ENCODE data around the gene TMEM82.

The TMEM82 gene

DNA sequence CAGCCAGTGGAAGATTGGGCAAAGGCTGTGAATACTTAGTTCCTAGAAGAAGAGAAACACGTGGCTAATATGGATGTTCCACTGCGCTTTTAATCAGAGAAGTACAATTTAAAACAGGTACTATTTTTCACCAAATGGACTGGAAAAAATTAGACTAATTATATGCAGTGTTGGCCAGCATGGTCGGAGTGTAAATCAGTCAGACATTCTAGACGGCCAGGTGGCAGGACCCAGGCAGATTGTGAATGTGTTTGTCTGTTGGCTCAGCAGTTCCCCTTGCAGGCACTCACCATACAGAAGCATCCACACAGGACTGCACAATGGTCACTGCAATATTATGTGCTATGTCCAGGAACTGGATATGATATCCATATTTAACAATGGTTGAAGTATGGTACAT, 30.1 kb upstream of the TMEM82 start:
- DNase-seq (ENCODE audit: low spot score in 2 of 2), result no peak
- Mint-ChIP-seq H3K4me1 (no peaks in the 10 kb centered on the region), H3K36me3 (peaks cover 12% of the 10 kb centered on the region), H3K4me3 (no peak overlapping the region), H3K27ac (no peak overlapping the region), H3K9me3 (no peaks in the 10 kb centered on the region)
- no peak for ATAC-seq

DNA sequence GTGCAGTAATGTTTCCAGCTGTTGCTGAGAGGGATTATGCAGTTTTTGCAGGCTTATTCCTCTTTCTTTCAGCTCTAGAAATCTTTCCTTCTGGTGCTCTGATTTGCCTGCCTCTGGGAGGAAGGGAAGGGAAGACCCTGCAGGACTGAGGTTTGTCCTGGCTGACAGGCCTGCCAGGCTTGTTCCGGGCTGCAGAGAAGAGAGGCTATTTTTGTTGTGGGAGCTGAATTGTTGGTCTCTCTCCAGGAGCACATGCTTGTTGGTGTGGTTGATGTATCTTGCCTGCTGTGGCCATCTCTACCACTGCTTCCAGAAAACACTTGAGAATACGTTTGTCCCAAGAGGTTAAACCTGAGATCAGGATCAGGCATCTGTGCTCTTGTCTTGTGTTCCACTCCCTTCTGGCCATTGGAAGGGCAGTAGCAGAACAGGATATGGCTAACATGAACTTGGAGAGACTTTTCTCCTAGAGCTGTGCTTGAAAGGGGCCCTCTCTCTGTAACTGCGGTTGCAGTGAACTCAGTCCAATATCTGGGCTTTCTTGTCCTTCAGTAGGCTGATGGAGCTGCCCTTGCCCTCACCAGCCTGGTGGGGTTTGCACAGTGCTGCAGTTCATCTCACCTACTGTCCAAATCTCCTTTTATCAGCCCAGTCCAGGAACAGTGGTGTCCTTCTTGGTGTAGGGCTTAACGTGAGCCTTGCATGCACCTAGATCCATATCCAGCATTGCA, 27.7 kb upstream of the TMEM82 start:
- ATAC-seq, result no peak
- Mint-ChIP-seq H3K36me3 (peaks cover 32% of the 10 kb centered on the region), H3K4me3 (no peak overlapping the region), H3K9me3 (no peaks in the 10 kb centered on the region), H3K27ac (peak overlapping the region; percentile 58), H3K4me1 (no peaks in the 10 kb centered on the region)
- no peak for DNase-seq (ENCODE audit: low spot score in 2 of 2)

DNA sequence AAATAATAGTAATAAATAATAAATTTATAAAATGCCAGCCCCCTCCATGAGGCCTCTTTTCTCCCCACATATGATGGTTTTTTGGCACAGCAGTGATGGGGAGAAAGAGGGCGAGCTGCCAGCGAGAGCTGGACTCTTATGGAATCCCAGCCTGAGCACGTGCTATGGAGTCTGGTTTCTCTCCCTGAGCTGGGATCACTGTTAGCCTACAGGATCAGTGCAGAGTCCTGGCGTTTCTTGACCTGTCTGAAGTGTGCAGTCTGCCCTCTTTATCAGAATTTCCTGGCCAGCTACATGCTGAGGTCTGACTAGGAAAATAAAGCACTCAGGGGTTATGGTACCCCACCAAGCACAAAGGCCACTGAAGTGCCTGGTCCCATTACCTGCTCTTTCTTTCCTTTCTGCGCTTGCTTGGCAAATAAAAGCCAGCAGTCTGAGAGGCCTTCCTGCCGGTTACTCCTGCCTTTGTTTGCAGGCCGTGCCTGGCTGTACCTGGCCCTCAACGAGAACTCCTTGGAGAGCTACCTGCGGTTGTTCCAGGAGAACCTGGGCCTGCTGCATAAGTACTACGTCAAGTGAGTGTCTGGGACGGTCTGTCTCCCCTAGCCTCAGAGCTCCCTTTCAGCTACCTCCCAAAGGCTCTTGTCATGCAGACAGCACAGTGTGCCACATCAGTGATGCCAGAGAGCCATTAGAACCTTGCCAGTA, 24.7 kb upstream of the TMEM82 start:
- Mint-ChIP-seq H3K27ac (no peak overlapping the region), H3K9me3 (no peaks in the 10 kb centered on the region), H3K4me1 (no peaks in the 10 kb centered on the region), H3K4me3 (no peak overlapping the region), H3K36me3 (peaks cover 43% of the 10 kb centered on the region)
- ATAC-seq (no peak), DNase-seq (ENCODE audit: low spot score in 2 of 2) (no peak)

DNA sequence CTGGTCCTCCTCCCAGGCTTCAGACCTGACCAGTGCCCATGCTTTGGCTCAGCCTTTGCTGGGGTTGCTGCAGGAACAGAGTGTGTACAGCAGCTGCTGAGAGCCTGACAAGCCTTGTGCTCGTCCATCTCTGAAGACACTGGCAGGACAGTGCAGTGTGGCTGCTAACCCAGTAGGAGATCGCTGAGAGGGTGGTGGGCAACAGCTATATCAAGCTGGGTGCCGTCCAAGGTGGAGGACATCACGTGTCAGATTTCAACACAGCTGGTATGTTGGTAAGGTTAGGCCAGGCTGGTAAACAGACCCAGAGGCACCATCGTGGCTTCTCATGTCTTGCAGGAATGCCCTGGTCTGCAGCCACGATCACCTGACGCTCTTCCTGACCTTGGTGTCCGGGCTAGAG, 24.1 kb upstream of the TMEM82 start:
- H3K4me3 Mint-ChIP-seq, result no peak overlapping the region
- no peaks in the 10 kb centered on the region for H3K9me3 Mint-ChIP-seq
- H3K4me1 Mint-ChIP-seq, result no peaks in the 10 kb centered on the region
- DNase-seq (ENCODE audit: low spot score in 2 of 2), result no peak
- H3K36me3 Mint-ChIP-seq, result peaks cover 49% of the 10 kb centered on the region
- no peak for ATAC-seq
- H3K27ac Mint-ChIP-seq, result no peak overlapping the region

DNA sequence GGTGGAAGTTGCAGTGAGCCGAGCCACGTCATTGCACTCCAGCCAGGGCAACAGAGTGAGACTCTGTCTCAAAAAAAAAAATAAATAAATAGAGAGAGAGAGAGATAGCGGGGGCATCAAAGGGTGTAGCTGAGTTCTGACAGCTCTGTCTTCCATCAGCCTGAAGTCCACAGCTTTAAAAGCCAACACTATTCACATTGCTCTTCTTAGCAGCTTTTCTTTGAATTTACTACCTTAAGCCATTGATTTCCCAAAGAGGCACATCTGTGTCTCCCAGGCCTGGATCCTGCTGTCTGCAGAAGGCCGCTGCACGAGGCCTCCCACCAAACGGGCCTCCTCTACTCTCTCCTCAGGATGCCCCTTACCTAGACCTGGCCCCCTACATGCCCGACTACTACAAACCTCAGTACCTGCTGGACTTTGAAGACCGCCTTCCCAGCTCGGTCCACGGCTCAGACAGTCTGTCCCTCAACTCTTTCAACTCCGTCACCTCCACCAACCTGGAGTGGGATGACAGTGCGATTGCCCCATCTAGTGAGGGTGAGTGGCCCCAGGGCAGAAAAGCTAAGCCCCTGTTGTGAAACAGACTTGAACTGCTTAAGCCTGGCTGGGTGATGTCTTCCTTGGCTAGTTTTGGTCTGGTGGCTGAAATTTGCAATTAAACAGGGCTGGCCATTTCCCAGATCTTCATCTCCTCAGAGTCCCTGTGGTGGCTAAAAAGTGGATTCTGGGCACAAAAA, 22.7 kb upstream of the TMEM82 start:
- H3K36me3 Mint-ChIP-seq, result peaks cover 52% of the 10 kb centered on the region
- ATAC-seq (no peak), DNase-seq (ENCODE audit: low spot score in 2 of 2) (no peak)
- H3K27ac Mint-ChIP-seq, result no peak overlapping the region
- H3K9me3 Mint-ChIP-seq, result no peaks in the 10 kb centered on the region
- no peaks in the 10 kb centered on the region for H3K4me1 Mint-ChIP-seq
- H3K4me3 Mint-ChIP-seq, result no peak overlapping the region

DNA sequence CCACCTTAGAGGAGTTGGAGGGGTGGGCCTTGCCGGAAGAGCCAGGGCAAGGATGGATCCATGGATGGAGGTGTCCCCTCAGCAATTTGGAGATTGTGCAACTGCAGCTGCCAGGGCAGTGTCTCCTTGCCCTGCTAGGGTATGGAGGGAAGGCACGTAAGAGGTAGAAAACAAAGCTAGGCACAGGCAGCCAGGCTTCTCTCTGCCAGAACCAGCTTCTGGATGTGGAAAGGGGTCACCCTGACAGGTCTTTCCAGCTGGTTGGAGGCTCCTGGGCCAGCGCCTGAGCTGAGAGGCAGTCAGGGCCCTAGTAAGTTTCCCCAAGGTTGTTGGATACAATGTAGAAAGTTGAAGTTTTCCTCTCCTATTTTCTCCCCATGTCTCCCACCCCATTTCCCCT, 21.4 kb upstream of the TMEM82 start:
- no peak overlapping the region for H3K4me3 Mint-ChIP-seq
- no peaks in the 10 kb centered on the region for H3K4me1 Mint-ChIP-seq
- DNase-seq (ENCODE audit: low spot score in 2 of 2) (no peak), ATAC-seq (no peak)
- H3K36me3 Mint-ChIP-seq, result peaks cover 65% of the 10 kb centered on the region
- peak overlapping the region; percentile 58 for H3K27ac Mint-ChIP-seq
- H3K9me3 Mint-ChIP-seq, result no peaks in the 10 kb centered on the region

DNA sequence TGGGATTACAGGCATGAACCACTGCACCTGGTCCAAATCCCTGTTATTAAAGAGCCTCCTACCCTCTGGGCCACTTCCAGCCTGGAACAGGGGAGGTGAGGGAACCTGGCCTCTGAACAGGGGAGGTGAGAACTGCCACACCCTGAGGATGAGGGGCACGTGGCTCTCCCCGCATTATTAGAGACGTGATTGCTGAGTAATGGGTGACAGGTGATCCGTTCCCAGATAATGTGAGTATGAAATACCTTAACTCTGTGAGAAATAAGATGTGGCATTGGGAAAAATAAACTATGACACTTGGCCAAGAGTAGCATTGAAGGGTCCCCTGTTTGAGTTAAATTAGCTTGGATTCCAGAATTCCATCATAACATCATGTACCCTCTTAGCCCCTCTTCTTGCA, 19.9 kb upstream of the TMEM82 start:
- H3K9me3 Mint-ChIP-seq, result no peaks in the 10 kb centered on the region
- H3K36me3 Mint-ChIP-seq, result peaks cover 63% of the 10 kb centered on the region
- H3K4me1 Mint-ChIP-seq, result no peaks in the 10 kb centered on the region
- ATAC-seq, result no peak
- H3K4me3 Mint-ChIP-seq, result no peak overlapping the region
- peak overlapping the region; percentile 79 for H3K27ac Mint-ChIP-seq
- no peak for DNase-seq (ENCODE audit: low spot score in 2 of 2)

DNA sequence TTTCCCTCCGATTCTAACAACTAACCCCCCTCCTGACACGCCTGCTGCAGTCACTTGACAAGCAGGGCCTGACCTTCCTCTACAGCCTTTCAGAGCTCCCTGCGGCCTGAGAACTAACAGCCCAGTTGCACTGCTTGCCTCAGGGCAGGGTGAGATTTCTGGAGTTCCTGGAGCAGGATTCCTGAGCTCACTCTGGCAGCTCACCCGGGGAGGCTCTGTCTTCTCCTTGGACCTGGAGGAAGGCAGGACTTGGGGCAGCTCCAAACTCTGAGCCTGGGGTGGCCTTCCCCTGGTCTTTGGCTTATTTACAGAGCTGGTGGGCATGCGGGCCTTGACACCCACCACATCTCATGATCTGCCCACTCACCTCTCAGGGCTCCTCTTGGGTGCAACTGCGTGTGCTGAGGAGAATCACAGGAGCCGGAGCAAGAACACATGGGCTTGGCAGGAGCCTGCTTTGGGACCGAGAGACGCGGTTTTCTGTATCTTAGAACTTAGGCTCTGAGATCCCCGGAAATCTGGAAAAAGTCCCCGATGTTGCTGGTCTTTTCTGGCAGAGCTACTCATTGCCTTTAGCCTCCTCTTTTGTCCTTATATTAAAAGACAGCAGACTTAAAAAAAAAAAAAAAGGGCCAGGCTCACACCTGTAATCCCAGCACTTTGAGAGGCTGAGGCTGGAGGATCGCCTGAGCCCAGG, 19.3 kb upstream of the TMEM82 start:
- Mint-ChIP-seq H3K36me3 (peaks cover 65% of the 10 kb centered on the region), H3K9me3 (no peaks in the 10 kb centered on the region), H3K4me1 (no peaks in the 10 kb centered on the region), H3K27ac (peak overlapping the region; percentile 79), H3K4me3 (no peak overlapping the region)
- DNase-seq (ENCODE audit: low spot score in 2 of 2) (no peak), ATAC-seq (no peak)

DNA sequence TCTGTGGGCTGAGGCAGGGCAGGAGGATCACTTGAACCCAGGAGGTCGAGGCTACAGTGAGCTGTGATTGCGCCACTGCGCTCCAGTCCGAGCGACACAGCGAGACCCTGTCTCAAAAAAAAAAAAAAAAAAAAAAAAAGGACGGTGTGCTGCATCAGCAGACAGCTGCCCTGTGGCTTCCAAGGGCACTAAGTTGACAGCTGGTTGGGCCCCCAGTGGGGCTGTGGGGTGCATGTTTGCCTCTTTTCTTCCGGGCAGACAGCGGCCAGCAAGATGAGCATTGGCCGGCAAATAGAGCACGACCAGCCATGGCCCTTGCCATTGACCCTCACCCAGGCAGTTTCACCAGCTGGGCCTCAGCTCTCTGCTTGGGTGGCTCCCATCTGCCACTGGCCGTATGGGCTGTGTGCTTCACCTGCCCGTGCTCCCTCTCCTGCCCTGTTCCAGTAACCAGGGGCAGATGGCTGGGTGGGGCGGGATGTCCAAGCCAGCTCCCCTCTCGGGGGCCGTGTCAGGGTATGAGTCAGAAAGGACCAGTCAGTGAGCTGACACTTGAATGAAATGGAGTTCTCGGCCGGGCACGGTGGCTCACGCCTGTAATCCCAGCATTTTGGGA, 18.6 kb upstream of the TMEM82 start:
- H3K4me3 Mint-ChIP-seq, result no peak overlapping the region
- peaks cover 65% of the 10 kb centered on the region for H3K36me3 Mint-ChIP-seq
- no peaks in the 10 kb centered on the region for H3K9me3 Mint-ChIP-seq
- ATAC-seq (no peak), DNase-seq (ENCODE audit: low spot score in 2 of 2) (no peak)
- no peaks in the 10 kb centered on the region for H3K4me1 Mint-ChIP-seq
- H3K27ac Mint-ChIP-seq, result no peak overlapping the region

DNA sequence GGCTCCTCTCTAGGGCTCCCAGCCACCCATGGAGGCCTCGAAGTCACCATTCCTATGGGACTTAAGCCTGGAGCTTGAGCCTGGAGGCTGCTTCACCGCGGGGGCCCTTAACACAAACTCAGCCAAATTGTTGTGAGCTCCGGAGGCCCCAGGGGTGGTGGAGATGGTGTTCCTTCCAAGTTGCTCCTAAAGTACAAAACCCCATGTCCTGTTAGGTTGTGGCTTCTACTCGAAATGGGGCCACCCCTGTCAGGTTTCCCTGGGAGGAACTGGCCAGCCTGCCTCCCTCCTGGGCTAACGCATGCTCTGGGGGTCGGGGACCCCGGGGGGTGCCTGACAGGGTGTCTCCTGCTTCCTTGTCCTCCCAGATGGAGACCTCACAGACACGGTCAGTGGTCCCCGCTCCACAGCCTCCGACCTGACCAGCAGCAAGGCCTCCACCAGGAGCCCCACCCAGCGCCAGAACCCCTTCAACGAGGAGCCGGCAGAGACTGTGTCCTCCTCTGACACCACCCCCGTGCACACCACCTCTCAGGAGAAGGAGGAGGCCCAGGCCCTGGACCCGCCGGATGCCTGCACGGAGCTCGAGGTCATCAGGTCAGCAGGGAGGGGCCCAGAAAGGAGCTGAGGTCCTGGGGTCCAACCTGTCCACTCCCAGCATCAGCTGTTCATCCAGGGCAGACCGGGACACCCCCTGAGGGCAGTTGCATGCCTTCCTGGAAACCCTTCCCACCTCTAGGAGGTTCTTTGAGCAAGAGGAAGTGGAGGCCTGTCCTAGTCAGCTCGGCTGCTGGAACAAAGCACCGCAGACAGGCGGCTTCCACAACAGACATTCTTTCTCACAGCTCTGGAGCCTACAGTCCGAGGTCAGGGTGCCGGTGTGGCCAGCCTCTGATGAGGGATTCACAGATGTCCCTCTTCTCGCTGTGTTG, 17.1 kb upstream of the TMEM82 start:
- no peak overlapping the region for H3K4me3 Mint-ChIP-seq

DNA sequence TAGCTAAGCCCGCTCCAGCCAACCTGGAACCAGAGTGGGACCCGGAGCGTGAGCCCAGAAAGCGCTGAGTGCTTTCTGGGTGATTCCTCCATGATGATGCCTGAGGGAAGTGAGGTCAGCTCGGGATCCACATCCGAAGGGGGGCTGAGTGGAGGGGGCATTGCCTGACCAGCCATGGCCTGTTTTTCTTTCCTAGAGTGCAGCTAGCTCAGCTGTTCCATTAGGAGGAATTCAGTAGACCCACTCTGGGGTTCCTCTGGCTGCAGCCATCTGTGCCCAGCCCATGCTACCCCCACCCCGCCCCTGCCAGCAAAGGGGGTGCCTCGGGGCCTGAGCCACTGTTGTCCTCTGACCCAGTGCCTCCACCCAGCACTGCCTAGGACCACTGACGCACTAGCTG, 15.8 kb upstream of the TMEM82 start:
- no peak for ATAC-seq
- DNase-seq (ENCODE audit: low spot score in 2 of 2), result no peak
- Mint-ChIP-seq H3K36me3 (peaks cover 57% of the 10 kb centered on the region), H3K9me3 (no peaks in the 10 kb centered on the region), H3K4me3 (no peak overlapping the region), H3K27ac (no peak overlapping the region), H3K4me1 (no peaks in the 10 kb centered on the region)

More for the DNA sequence above, 17.1 kb upstream of the TMEM82 start:
- H3K36me3 Mint-ChIP-seq, result peaks cover 59% of the 10 kb centered on the region
- no peaks in the 10 kb centered on the region for H3K4me1 Mint-ChIP-seq
- ATAC-seq (no peak), DNase-seq (ENCODE audit: low spot score in 2 of 2) (no peak)
- peak overlapping the region; percentile 75 for H3K27ac Mint-ChIP-seq
- H3K9me3 Mint-ChIP-seq, result no peaks in the 10 kb centered on the region

DNA sequence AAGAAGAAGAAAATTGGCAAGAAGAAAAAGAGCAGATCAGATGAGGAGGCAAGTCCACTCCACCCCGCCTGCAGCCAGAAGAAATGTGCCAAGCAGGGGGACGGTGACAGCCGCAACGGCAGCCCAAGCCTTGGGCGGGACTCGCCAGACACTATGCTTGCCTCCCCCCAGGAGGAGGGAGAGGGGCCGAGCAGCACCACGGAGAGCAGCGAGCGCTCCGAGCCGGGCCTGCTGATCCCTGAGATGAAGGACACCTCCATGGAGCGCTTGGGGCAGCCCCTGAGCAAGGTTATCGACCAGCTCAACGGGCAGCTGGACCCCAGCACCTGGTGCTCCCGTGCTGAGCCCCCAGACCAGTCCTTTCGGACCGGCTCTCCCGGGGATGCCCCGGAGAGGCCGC, 15.3 kb upstream of the TMEM82 start:
- Mint-ChIP-seq H3K9me3 (no peaks in the 10 kb centered on the region), H3K4me3 (no peak overlapping the region), H3K27ac (no peak overlapping the region), H3K36me3 (peaks cover 53% of the 10 kb centered on the region), H3K4me1 (no peaks in the 10 kb centered on the region)
- ATAC-seq (no peak), DNase-seq (ENCODE audit: low spot score in 2 of 2) (no peak)

DNA sequence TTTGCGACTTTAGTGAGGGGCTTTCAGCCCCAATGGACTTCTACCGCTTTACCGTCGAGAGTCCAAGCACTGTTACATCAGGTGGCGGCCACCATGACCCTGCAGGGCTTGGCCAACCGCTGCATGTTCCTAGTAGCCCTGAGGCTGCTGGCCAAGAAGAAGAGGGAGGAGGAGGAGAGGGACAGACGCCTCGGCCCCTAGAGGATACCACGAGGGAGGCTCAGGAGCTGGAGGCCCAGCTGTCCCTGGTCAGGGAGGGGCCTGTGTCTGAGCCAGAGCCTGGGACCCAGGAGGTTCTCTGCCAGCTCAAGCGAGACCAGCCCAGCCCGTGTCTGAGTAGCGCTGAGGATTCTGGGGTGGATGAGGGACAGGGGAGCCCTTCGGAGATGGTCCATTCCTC, 14.9 kb upstream of the TMEM82 start:
- Mint-ChIP-seq H3K4me1 (no peaks in the 10 kb centered on the region), H3K4me3 (no peak overlapping the region), H3K27ac (no peak overlapping the region), H3K36me3 (peaks cover 57% of the 10 kb centered on the region), H3K9me3 (no peaks in the 10 kb centered on the region)
- ATAC-seq (no peak), DNase-seq (ENCODE audit: low spot score in 2 of 2) (no peak)

DNA sequence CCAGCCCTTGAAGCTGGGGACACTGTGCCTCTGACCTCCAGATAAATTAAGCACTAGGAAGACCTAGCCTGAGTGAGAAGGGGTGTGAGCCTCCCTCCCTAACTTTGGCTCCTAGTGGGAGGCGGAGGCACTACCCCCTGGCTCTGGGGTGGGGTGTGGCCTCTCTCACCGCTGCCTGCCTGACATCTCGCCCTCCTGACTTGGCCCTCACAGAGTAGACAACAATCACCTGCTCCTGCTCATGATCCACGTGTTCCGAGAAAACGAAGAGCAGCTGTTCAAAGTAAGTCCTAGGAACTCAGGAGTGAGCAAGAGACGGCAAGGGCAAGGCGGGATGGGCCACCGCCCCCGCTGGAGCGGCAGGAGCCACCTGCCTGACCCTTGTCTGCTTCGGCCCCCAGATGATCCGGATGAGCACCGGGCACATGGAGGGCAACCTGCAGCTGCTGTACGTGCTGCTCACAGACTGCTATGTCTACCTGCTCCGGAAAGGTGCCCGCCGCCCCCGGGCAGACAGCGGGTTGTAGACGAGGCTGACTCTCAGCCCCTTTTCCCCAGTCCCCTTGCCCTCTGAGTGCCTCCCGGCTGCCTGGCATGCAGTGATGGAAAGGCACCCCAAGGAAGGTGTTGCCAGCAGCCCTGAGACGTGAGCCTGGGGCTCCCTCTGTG, 14.3 kb upstream of the TMEM82 start:
- ATAC-seq (no peak), DNase-seq (ENCODE audit: low spot score in 2 of 2) (no peak)
- Mint-ChIP-seq H3K27ac (no peak overlapping the region), H3K4me1 (no peaks in the 10 kb centered on the region), H3K9me3 (no peaks in the 10 kb centered on the region), H3K36me3 (peaks cover 54% of the 10 kb centered on the region), H3K4me3 (no peak overlapping the region)

Data from stimulated activated effector memory CD8-positive, alpha-beta T cell treated with anti-CD3 and anti-CD28 coated beads, Interleukin-12 subunit alpha, Interleukin-12 subunit beta, amount 100 ng/mL, for 72 hours (primary cell).